NB4 (cell line): ENCODE results near the gene RABEP2.

ENCODE experiments used
- DNase-seq: peaks from one replicate; pipeline ENCODE4 v3.0.0; 2010; ENCODE audit warnings: low read depth
- H3K4me3 ChIP-seq: one replicate; pipeline ENCODE4 v1.5.1; 2011; ENCODE audit warnings: mild to moderate bottlenecking, low read depth, low read length, moderate library complexity
- CTCF ChIP-seq: IDR thresholded peaks from one replicate; pipeline ENCODE4 v1.5.1; 2012; ENCODE audit warnings: low read depth, low read length
- MAX ChIP-seq: IDR thresholded peaks from 2 replicates; pipeline ENCODE4 v1.6.1; 2011; ENCODE audit warnings: low read depth, low read length
- MYC ChIP-seq: IDR thresholded peaks from 2 replicates; pipeline ENCODE4 v1.6.1; 2011; ENCODE audit warnings: low read depth, low read length
- POLR2A ChIP-seq: IDR thresholded peaks from 2 replicates; pipeline ENCODE4 v1.6.1; 2011; ENCODE audit warnings: mild to moderate bottlenecking; ENCODE audit not compliant: insufficient read length; ENCODE audit errors: extremely low read depth

Gene RABEP2

GRCh38 chr16:28859326-28859725, 65.7 kb downstream of the RABEP2 start:
- no peak overlapping the region for H3K4me3 ChIP-seq
- DNase-seq = no peak
- no peak for TF ChIP-seq CTCF
- TF ChIP-seq POLR2A = no peak
- TF ChIP-seq MYC = no peak
- TF ChIP-seq MAX = no peak

GRCh38 chr16:28858421-28858820, 66.6 kb downstream of the RABEP2 start:
- no peak for DNase-seq
- TF ChIP-seq POLR2A (no peak), CTCF (no peak), MAX (no peak), MYC (no peak)
- H3K4me3 ChIP-seq = no peak overlapping the region
